Measurements from ENCODE around the gene KIF21A. TPM values are rescaled to one million over a fixed set of nuclear protein-coding genes. Genes with fewer than 3 reads are reported as not detected.
A peak's percentile ranks its signal among the peaks of the same experiment; 100 is the strongest.

KIF21A gene
- total RNA-seq, 3 donors from 2014 or later (not counting 1 experiment from before 2014, with no cell fraction given), result 11.5 to 31.6 (median 18.0) TPM

DNA sequence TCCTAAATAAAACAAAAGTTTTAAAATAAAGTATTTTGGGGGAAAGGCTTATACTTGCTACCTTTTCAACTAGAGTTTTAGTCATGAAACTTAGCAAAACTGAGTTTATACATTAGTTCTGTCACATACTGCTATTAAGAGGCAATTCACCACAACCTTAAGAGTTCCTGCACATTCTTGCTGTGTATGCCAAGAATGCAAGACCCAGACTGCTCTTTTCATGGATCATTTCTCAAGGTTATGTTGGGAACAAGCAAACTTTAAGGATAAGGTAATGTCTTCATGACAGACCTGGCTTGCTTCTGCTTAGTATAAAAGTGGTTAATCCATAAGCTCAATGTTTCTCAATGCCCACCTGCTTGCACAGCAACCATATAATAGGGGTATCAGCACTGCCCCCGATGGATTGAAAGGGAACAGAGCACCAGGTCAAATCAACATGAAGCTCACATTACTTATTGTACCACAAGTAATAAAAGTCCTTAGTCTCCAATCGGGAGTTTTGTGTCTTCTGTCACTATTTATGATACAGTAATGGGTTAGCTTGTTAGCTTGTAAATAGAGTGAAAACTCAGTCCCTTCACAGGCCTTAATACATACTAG lies 67.6 kb downstream of the KIF21A start:
- Histone ChIP-seq H3K4me1 (ENCODE audit: control insufficient read depth, insufficient read depth, low read length) (peaks cover 10% of the 10 kb centered on the region), H3K4me3 (ENCODE audit: low read length) (no peak overlapping the region), H3K9me3 (ENCODE audit: control insufficient read depth, insufficient read depth, low read length) (no peaks in the 10 kb centered on the region), H3K27me3 (ENCODE audit: control insufficient read depth, insufficient read depth, low read length) (no peaks in the 10 kb centered on the region), H3K36me3 (ENCODE audit: control insufficient read depth, insufficient read depth, low read length) (no peaks in the 10 kb centered on the region), H3K27ac (ENCODE audit: low read length) (no peak overlapping the region)
- no peak overlapping the region for H3K4me3 Mint-ChIP-seq
- DNase-seq (peak in 1 of 2 donors; percentile 21), ATAC-seq (no peak)
- no peaks in the 10 kb centered on the region for H3K36me3 Mint-ChIP-seq
- H3K4me1 Mint-ChIP-seq, result peaks cover 40 to 50% of the 10 kb centered on the region in 2 donors
- no peak for TF ChIP-seq CTCF (IDR thresholded peaks at IDR 0.05)
- peak overlapping the region; percentile 23 to 36 for H3K27ac Mint-ChIP-seq
- intact Hi-C loops (cut with micrococcal nuclease), result no loop called here
- 100% methylated on average over 1 of the region's 2 CpGs for WGBS (ENCODE audit: insufficient coverage)
- H3K27me3 Mint-ChIP-seq (ENCODE audit: low read depth in 2 of 2), result no peaks in the 10 kb centered on the region
- H3K9me3 Mint-ChIP-seq, result peaks cover 3 to 7% of the 10 kb centered on the region in 2 donors

DNA sequence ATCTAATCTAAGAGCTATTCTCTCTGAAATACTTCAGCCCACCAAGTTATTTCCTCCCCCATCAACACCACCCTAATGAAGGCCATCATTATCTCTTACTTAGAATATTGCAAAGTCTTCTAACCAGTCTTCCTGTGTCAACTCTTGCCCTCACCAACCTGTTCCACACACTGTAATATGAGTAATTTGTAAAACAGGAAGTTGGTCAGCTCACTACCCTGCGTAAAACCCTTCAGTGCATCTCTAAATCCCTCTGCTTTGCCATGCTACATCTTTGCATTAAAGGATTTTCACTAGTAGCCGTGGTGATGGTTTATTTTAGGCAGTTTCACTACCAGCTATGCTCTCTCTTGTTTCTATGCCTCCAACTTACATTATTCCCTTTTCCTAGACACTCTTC lies 70.0 kb downstream of the KIF21A start:
- H3K27me3 ChIP-seq (ENCODE audit: control insufficient read depth, insufficient read depth, low read length), result no peaks in the 10 kb centered on the region
- Mint-ChIP-seq H3K27ac (peak overlapping the region; percentile 85 to 91), H3K36me3 (no peaks in the 10 kb centered on the region), H3K4me3 (peak overlapping the region; percentile 86), H3K4me1 (peaks cover 51 to 62% of the 10 kb centered on the region in 2 donors), H3K27me3 (ENCODE audit: low read depth in 2 of 2) (no peaks in the 10 kb centered on the region), H3K9me3 (peaks cover 3 to 7% of the 10 kb centered on the region in 2 donors)
- H3K9me3 ChIP-seq (ENCODE audit: control insufficient read depth, insufficient read depth, low read length), result no peaks in the 10 kb centered on the region
- no peak overlapping the region for H3K4me3 ChIP-seq (ENCODE audit: low read length)
- H3K4me1 ChIP-seq (ENCODE audit: control insufficient read depth, insufficient read depth, low read length), result peaks cover 10% of the 10 kb centered on the region
- peak overlapping the region; percentile 71 for H3K27ac ChIP-seq (ENCODE audit: low read length)
- peak; percentile 94 to 98 (median 98) for ATAC-seq
- DNase-seq, result peak; percentile 17 to 55
- no peak for TF ChIP-seq CTCF (IDR thresholded peaks at IDR 0.05)
- H3K36me3 ChIP-seq (ENCODE audit: control insufficient read depth, insufficient read depth, low read length), result no peaks in the 10 kb centered on the region
- 49% methylated on average over 2 of the region's 2 CpGs for WGBS (ENCODE audit: insufficient coverage)
- intact Hi-C loops (cut with micrococcal nuclease), result loop anchor here (1.0 to 5.0 kb wide), 4 partner anchors 41 to 248 kb away; partner anchors contain the start of gene KIF21A

DNA sequence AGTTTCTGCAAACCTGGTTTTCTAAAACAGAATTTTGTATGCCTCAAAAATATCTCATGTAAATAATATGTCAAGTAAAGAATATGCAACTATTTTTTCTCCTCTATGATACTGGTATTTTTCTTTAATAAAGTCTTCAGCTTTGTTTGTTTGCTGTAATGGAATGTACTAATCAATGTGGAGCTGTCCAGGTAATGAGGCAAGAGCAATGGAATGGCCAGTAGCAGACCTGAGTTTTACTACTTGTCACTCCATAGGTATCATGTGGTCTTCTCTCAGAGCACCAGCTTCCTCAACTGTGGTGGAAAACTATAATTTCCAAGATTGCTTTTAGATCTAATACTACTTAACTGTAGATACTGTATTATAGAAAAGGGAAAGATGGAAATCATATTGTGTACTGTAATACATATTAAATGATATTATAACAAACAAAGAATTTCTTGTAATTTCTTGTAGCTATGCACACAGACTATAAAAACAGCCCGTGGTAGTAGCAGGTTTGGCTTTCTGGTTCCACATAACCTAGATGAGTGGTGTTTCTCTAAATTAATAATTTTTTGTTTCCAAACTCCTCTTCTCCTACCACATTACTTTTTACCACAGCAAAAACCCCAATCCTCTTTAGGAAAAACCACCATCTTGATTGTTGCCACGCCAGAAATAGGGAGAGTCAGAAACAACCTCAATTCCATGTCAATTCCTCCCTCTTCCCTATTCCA lies 70.6 kb downstream of the KIF21A start:
- Histone ChIP-seq H3K4me1 (ENCODE audit: control insufficient read depth, insufficient read depth, low read length) (peaks cover 10% of the 10 kb centered on the region), H3K27me3 (ENCODE audit: control insufficient read depth, insufficient read depth, low read length) (no peaks in the 10 kb centered on the region), H3K4me3 (ENCODE audit: low read length) (no peak overlapping the region), H3K36me3 (ENCODE audit: control insufficient read depth, insufficient read depth, low read length) (no peaks in the 10 kb centered on the region), H3K9me3 (ENCODE audit: control insufficient read depth, insufficient read depth, low read length) (no peaks in the 10 kb centered on the region), H3K27ac (ENCODE audit: low read length) (peak overlapping the region; percentile 71)
- Mint-ChIP-seq H3K36me3 (no peaks in the 10 kb centered on the region), H3K4me1 (peaks cover 49 to 60% of the 10 kb centered on the region in 2 donors), H3K4me3 (peak overlapping the region; percentile 86), H3K27me3 (ENCODE audit: low read depth in 2 of 2) (no peaks in the 10 kb centered on the region), H3K9me3 (peaks cover 3 to 7% of the 10 kb centered on the region in 2 donors), H3K27ac (peak overlapping the region; percentile 85 to 91)
- TF ChIP-seq CTCF (IDR thresholded peaks at IDR 0.05), result no peak
- 71% methylated on average over 1 of the region's 2 CpGs for WGBS (ENCODE audit: insufficient coverage)
- intact Hi-C loops (cut with micrococcal nuclease), result loop anchor here (2.0 to 5.0 kb wide), 3 partner anchors 40 to 248 kb away; no protein-coding TSS in a partner anchor
- ATAC-seq, result peak in 2 of 3 donors; percentile 1 to 14
- DNase-seq, result no peak
